Vein endothelial cell (primary cell): ENCODE measurements around the gene SHCBP1L. TPM values are rescaled to one million over a fixed set of nuclear protein-coding genes. Genes with fewer than 3 reads are reported as not detected.

ENCODE experiments used
- small RNA-seq: library from RNA; depleted of rRNA; stranded (forward); fragments of <200 nt; gene quantifications from one replicate; pipeline ENCODE3, GENCODE V24; 2012
- total RNA-seq: library from RNA; depleted of rRNA; stranded (reverse); fragments of >200 nt; gene quantifications from 2 replicates; pipeline ENCODE4 v1.2.3, GENCODE V29; 2012

Gene SHCBP1L
- total RNA-seq = 0.33 TPM in 1 of 2 replicates, not detected in the other

DNA sequence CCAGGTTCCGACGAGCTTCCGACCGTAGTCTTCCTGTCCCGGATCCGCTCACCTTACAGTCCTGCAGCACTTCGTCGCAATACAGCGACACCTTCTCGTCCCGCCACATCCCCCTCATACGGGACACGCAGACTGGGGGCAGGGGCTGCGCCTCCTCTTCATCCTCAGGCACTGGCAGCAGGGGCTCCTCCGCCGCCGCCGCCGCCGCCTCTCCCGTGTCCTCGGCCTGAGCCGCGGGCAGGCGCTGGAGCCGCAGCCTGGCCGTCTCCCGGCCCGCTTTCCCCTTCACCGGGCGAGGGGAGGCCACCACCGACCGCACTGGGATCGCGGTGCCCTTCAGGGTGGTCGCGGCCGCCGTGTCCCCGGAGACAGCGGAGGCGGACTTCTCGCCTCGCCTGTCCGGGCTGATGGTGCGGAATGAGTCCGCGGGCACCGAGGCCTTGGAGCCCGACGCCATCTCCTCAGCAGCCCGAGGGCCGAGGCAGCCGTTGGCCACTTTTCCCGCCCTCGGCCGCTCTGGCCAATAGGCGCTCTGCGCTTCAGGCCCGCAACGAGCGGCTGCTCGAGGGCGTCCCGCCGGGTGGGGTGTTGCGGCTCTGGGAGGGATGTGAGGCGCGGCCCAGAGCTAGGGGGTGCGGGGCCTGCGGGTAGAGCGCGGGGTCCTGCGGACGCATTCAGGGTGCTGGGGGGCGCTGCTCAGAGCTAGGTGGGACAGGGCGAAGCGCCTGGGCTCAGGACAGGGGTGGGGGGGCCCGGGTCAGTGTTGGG is at the start of gene SHCBP1L:
Gene SHCBP1L (minus strand): TSS at position 490 of the 768 bp plus-strand sequence. CDS start 33 bp downstream, at position 457.

Small RNA genes lying within 50 kb of the gene (small RNA-seq; reads per million reads assigned to genes)
- gene HMGN1P4 = not detected
- not detected for gene RNU6-41P

Other genes with a start within 250 kb of the SHCBP1L start
- gene NPL, start 163.4 kb downstream of the SHCBP1L start, total RNA-seq = 1.3 and 2.2 TPM in 2 replicates
- 135 and 217 TPM in 2 replicates for gene DHX9, start 113.8 kb downstream of the SHCBP1L start, total RNA-seq
- 561 and 607 TPM in 2 replicates for gene LAMC1, start 70.3 kb upstream of the SHCBP1L start, total RNA-seq
- 2.3 and 2.8 TPM in 2 replicates for gene LAMC2, start 233.1 kb upstream of the SHCBP1L start, total RNA-seq